GM21515 (cell line): ENCODE measurements around the gene PTPRE.

Source experiments
- ATAC-seq: cut with Tn5 transposase; IDR thresholded peaks from one replicate; pipeline ENCODE4 v1.9.1; 2021; ENCODE audit not compliant: unreplicated experiment

Gene PTPRE

GRCh38 chr10:128069351-128070051 lies 162.6 kb downstream of the PTPRE start:
- peak; percentile 61 for ATAC-seq

GRCh38 chr10:128070161-128070560 lies 163.3 kb downstream of the PTPRE start:
- ATAC-seq = no peak

- ATAC-seq = no peak
Measured at GRCh38 chr10:128070721-128071416, 164.0 kb downstream of the PTPRE start.

GRCh38 chr10:128071417-128071782 lies 164.5 kb downstream of the PTPRE start:
- no peak for ATAC-seq

GRCh38 chr10:128072046-128072445 lies 165.1 kb downstream of the PTPRE start:
- no peak for ATAC-seq

GRCh38 chr10:128072941-128073645 lies 166.2 kb downstream of the PTPRE start:
- ATAC-seq = no peak

GRCh38 chr10:128073890-128074289 lies 167.0 kb downstream of the PTPRE start:
- no peak for ATAC-seq

GRCh38 chr10:128074589-128074988 lies 167.7 kb downstream of the PTPRE start:
- no peak for ATAC-seq

GRCh38 chr10:128077155-128077875 lies 170.4 kb downstream of the PTPRE start:
- ATAC-seq = no peak

GRCh38 chr10:128078136-128078969 lies 171.4 kb downstream of the PTPRE start:
- no peak for ATAC-seq

GRCh38 chr10:128080231-128080630 lies 173.3 kb downstream of the PTPRE start:
- no peak for ATAC-seq

GRCh38 chr10:128080641-128081040 lies 173.7 kb downstream of the PTPRE start:
- ATAC-seq = no peak

GRCh38 chr10:128081222-128081621 lies 174.3 kb downstream of the PTPRE start:
- ATAC-seq = no peak

GRCh38 chr10:128081720-128082119 lies 174.8 kb downstream of the PTPRE start:
- ATAC-seq = no peak

GRCh38 chr10:128083191-128083895 lies 176.4 kb downstream of the PTPRE start:
- ATAC-seq = no peak

GRCh38 chr10:128084364-128084763 lies 177.5 kb downstream of the PTPRE start:
- no peak for ATAC-seq

GRCh38 chr10:128084991-128085390 lies 178.1 kb downstream of the PTPRE start:
- ATAC-seq = no peak

- no peak for ATAC-seq
Measured at GRCh38 chr10:128086003-128086863, 179.3 kb downstream of the PTPRE start.
